Activated CD8-positive, alpha-beta memory T cell treated with anti-CD3 and anti-CD28 coated beads for 48 hours (primary cell): ENCODE results near the gene C18orf54.
"Not testable (repeated sequence)": the region's sequence is repeated elsewhere in the genome, so short reads cannot be mapped to it uniquely, and the experiment has no call there.

Source experiments
- DNase-seq, 3 experiments: peaks; one replicate each; pipeline ENCODE4 v3.0.0-alpha.2; 2020; ENCODE audit warnings: low read depth in 2 of 3, low spot score in 2 of 3

Gene C18orf54

DNA sequence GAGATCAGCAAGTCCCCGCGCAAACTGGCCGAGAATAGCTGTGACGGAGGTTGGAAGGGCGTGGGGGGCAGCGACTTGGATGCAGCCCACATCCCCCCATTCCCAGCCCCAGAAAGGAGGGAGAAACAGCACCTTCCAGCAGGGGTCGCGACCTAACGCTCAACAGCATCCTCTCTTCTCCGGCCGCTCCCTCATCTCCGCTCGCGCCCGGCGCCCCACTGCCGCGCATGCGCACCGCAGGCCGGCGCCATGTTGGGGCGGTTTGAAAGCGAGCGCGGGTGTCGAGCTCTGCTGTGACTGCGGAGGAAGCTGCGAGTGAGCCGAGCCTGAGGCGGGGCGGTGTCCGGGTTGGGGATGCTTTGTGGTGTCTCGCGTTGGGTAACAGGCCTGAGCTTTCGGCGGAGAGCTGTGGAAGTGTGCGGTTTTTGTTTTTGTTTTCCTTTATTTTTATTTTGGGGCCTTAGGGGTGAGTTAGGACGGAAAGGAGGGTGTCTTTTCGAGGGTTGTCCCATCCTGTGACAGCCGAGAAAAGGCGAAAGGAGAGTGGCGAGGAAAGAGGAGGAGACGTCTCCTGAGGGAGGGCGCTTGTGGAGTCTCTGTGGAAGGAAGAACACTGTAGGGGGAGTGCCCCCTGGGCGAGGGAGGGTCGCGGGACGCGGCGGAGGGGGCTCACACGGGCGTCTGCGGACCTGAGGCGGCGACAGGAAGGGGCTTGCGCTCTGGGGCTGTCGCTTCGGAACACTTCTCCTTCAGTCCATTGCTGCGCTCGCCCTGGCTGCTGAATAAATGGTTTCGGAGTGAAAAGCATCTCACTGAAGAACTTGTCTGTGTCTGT lies at the start of gene C18orf54, which contains the start of gene STARD6:
Gene C18orf54 (plus strand): TSS at position 247 of the 835 bp plus-strand sequence. CDS start 2,667 bp downstream, outside the sequence.
Gene STARD6 (minus strand): TSS at position 199 of the 835 bp plus-strand sequence. CDS start 3,285 bp downstream, outside the sequence.
- peak; percentile 59 to 87 (median 75) for DNase-seq

GRCh38 chr18:54309564-54309963 lies 48.1 kb upstream of the C18orf54 start:
- DNase-seq: not testable (repeated sequence)

GRCh38 chr18:54316071-54316820 lies 41.5 kb upstream of the C18orf54 start:
- no peak for DNase-seq

GRCh38 chr18:54323561-54323960 lies 34.1 kb upstream of the C18orf54 start:
- no peak for DNase-seq

- DNase-seq: no peak
Measured at GRCh38 chr18:54323970-54324369, 33.7 kb upstream of the C18orf54 start.

DNA sequence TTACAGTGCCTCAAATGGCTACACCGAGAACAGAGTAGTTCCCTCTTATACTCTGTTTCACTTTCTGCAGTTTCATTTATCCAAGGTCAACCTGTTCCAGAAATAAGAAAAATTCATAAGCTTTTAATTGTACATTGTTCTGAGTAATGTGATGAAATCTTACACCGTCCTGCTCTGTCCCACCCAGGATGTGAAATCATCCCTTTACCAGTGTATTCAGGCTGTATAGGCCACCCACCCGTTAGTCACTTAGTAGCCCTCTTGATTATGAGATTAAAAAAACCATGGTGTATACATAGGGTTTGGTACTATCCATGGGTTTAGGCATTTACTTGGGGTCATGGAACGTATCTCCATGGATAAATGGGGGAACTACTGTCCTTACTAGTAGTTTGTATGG lies 29.9 kb upstream of the C18orf54 start:
- DNase-seq: no peak

DNA sequence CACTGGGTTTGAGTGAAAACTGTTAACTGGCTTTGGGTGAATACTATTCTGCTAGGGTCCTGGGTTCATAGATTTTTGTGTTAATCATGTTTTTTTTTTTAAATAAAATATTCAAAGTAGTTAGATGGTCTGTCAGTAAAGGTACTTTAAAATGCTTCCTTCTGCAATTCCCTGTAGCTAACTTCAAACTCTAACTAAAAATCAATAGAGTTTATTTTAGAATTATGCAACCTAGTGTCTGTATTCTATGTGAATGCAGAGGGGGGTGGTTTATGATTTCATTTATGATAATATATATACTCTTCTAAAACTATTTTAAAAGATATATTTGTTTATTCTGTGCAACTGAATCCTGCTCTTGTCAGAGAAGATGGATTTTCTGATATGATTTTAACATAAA lies 27.9 kb upstream of the C18orf54 start:
- DNase-seq: no peak

DNA sequence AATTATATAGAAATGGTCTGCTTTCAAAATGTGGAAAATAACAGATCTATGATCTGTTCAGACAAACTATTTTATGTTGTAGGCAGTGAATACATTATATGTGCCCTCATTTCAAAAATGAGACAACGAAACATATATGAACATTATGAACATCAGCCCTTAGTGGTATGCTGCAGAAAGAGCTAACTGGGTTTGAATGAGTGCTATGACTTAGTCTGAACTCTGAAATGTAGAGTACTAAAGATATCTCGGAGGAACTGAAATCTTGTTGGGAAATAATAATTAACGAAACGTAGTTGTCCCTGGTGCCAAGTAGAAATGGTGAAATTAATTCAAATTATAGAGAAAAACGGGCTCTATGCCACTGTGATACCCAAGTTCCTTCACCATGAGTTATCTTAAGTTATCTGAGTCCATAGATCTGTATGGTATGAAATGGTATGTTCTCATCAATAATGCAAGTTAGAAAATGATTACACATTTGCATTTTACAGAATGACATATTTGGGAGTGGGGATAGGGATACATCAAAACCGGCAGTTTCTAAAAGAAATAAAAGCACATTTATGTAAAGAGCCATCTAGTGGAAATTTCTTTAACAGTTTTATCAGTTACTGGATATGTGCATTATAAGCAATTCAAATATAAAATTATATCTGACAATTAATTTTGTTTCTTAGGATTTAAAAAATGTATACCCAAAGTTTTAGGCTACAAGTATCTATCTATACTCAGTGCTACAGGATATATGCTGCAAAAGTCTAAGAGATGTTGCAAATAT lies 26.7 kb upstream of the C18orf54 start:
- no peak for DNase-seq

DNA sequence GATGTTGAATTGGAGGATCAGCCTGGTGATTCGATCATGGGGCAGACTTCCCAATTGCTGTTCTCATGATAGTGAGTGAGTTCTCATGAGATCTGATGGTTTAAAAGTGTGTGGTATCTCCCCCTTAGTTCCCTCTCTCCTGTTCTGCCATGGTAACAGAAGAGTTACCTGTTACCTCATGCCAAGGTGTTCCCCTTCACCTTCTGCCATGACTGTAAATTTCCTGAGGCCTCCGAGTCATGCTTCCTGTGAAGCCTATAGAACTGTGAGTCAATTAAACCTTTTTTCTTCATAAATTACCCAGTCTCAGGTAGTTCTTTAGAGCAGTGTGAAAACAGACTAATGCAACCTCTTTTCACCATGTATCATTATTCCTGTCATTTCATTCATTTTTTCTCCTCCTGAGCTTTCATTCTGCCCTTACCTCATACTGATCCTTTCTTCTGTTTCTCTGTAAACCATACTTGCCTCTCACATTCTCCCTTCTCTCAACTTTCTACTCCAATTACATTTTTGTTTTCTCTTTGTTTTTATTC lies 22.0 kb upstream of the C18orf54 start:
- DNase-seq: no peak

DNA sequence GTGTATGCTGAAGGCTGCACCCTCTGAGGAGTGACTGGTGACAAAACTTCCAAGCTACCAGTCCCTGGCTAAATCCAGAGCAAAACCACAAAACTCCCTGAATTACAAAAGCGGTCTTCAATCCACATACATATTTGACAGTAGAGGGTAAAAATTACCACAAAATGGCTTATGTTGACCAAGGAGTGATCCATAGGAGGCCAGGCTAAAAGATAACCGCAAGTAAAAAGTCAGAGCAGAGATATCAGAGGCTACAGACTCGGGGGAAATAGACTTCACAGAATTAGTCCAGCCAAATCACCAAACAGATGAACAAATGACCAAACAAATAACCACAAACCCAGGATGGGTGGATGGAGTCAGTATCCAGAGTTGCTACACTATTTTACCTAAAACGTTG lies 19.5 kb upstream of the C18orf54 start:
- DNase-seq: no peak

DNA sequence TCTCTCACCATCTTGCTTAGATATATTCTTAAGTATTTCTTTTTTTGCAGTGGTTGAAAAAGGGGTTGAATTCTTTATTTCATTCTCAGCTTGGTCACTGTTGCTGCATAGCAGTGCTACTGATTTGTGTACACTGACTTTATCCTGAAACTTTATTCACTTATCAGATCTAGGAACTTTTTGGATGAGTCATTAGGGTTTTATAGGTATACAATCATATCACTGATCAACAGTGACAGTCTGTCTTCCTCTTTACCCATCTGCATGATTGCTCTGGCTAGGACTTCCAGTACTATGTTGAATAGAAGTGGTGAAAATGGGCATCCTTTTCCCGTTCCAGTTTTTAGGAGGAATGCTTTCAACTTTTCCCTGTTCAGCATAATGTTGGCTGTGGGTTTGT lies 6.5 kb upstream of the C18orf54 start:
- DNase-seq: no peak

DNA sequence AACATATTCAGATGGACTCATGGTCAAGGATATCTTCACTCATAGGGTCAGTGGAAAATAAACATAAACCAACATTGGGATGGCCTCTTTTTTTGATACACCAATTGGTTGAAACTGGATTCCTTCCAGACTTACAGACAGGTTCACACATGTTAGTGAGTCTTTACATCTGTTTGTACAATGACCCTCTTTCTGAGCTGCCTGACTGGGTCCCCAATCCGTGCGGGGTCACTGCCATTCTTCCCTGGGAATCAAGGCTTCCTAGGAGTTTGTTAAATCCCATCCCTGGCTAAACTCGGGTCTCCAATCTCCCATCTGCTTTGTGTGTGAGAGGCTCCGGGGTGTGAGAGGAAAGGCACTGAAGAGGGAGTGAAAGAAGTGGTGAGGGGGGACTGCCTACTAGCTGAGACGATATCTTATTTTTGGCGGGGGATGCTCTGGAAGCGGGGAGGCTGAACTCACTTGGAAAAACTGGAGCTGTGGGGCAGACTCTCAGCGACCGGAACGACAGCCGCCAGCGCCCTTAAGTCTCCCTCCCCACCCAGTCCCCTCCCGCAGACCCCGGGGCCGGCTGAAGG lies 535 bp upstream of the C18orf54 start:
- peak in 1 of 3 experiments; percentile 6 for DNase-seq

GRCh38 chr18:54358495-54359040 lies 862 bp downstream of the C18orf54 start:
- no peak for DNase-seq

- no peak for DNase-seq
Measured at GRCh38 chr18:54359233-54359632, 1.5 kb downstream of the C18orf54 start.

GRCh38 chr18:54360406-54360805 lies 2.7 kb downstream of the C18orf54 start:
- no peak for DNase-seq

GRCh38 chr18:54378057-54378456 lies 20.4 kb downstream of the C18orf54 start:
- DNase-seq: no peak

- DNase-seq: no peak
Measured at GRCh38 chr18:54381640-54382039, 23.9 kb downstream of the C18orf54 start.

- no peak for DNase-seq
Measured at GRCh38 chr18:54382076-54382475, 24.4 kb downstream of the C18orf54 start.

- no peak for DNase-seq
Measured at GRCh38 chr18:54382733-54383252, 25.1 kb downstream of the C18orf54 start.

DNA sequence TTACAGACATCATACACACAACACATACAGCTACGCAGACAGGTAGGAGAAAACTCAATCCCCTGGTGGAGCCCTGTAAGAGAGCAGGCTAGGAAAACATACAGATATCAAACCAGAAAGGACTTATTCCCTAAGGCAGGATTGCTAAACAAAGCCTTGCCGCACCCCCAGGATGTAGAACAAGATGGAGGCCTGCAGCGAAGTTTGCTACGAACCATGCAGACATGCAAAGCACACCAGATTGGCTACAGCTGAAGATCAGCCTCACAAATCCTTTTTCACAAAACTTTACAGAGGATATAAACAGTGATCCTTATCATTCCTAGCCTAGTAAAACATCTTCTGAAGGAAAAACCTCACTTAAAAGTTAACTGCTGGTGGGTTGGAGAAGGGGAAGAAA lies 28.3 kb downstream of the C18orf54 start:
- DNase-seq: no peak
